Natural killer cell (primary cell): ENCODE results near the gene FDPS. TPM values are rescaled to one million over a fixed set of nuclear protein-coding genes. Genes with fewer than 3 reads are reported as not detected.

Experiments used
- ATAC-seq, 3 donors: fragments of 150-1000 bp in 2 of 3; fragments of 200-7000 bp in 1 of 3; cut with Tn5 transposase; 1 replicate in 1 of 3; 2 replicates in 2 of 3; pipeline ENCODE4 v1.10.0; 2021; ENCODE audit warnings: mild to moderate bottlenecking in 2 of 3, moderate library complexity in 2 of 3
- DNase-seq, 2 donors: peaks; one replicate each; pipeline versions ENCODE4 v3.0.0 to v3.0.0-alpha.2; 2013 to 2021; ENCODE audit warnings: mixed read lengths in 1 of 2
- H3K27ac ChIP-seq: one replicate; pipeline ENCODE4 v1.5.1; 2013; ENCODE audit warnings: mild to moderate bottlenecking, low read length
- H3K27me3 ChIP-seq: one replicate; pipeline ENCODE4 v1.6.1; 2013; ENCODE audit warnings: low read length; ENCODE audit not compliant: control insufficient read depth, insufficient read depth
- H3K36me3 ChIP-seq: one replicate; pipeline ENCODE4 v1.6.1; 2013; ENCODE audit warnings: low read length; ENCODE audit not compliant: control insufficient read depth, insufficient read depth
- H3K4me1 ChIP-seq: one replicate; pipeline ENCODE4 v1.6.1; 2013; ENCODE audit warnings: low read length; ENCODE audit not compliant: control insufficient read depth, insufficient read depth
- H3K4me3 ChIP-seq: one replicate; pipeline ENCODE4 v1.5.1; 2013; ENCODE audit warnings: low read length
- H3K9me3 ChIP-seq: one replicate; pipeline ENCODE4 v1.6.1; 2013; ENCODE audit warnings: low read length; ENCODE audit not compliant: control insufficient read depth, insufficient read depth
- H3K27ac Mint-ChIP-seq, 2 donors: one replicate each; pipeline ENCODE4 v1.8.0; 2022; ENCODE audit warnings: mild to moderate bottlenecking in 2 of 2, mixed read lengths in 2 of 2, moderate library complexity in 1 of 2
- H3K27me3 Mint-ChIP-seq, 2 donors: one replicate each; pipeline ENCODE4 v1.8.0; 2022; ENCODE audit warnings: low read depth in 2 of 2, mixed read lengths in 2 of 2
- H3K36me3 Mint-ChIP-seq: one replicate; pipeline ENCODE4 v1.8.0; 2022; ENCODE audit warnings: mixed read lengths
- H3K4me1 Mint-ChIP-seq, 2 donors: one replicate each; pipeline ENCODE4 v1.8.0; 2022; ENCODE audit warnings: mixed read lengths in 2 of 2
- H3K4me3 Mint-ChIP-seq: one replicate; pipeline ENCODE4 v1.8.0; 2022; ENCODE audit warnings: mild to moderate bottlenecking, moderate library complexity, mixed read lengths
- H3K9me3 Mint-ChIP-seq, 2 donors: one replicate each; pipeline ENCODE4 v1.8.0; 2022; ENCODE audit warnings: mixed read lengths in 2 of 2
- WGBS: methylation state at CpG from one replicate; pipeline ENCODE4 v1.1.7; 2013; ENCODE audit warnings: missing lambda C conversion rate; ENCODE audit not compliant: insufficient coverage; 5-methylcytosine and 5-hydroxymethylcytosine counted together
- intact Hi-C: fragments of 100-400 bp; cut with micrococcal nuclease; formaldehyde crosslinking; loops from one replicate; pipeline ENCODE4 v1.14.2; 2022
- total RNA-seq, 4 donors: library from RNA; stranded (reverse); fragments of 120-200 nt in 1 of 4; gene quantifications; one replicate each; pipeline versions ENCODE4 v1.2.3 to v1.2.4, GENCODE V29; 2013 to 2022
- TF ChIP-seq, protein P1 (sequence below): fragments of 200-600 bp; IDR thresholded peaks from one replicate; pipeline ENCODE4 v1.8.0; 2022; ENCODE audit warnings: antibody characterized with exemption

The FDPS gene
- total RNA-seq, 3 donors from 2014 or later (not counting 1 experiment from before 2014, with no cell fraction given): 105 to 110 (median 105) TPM

DNA sequence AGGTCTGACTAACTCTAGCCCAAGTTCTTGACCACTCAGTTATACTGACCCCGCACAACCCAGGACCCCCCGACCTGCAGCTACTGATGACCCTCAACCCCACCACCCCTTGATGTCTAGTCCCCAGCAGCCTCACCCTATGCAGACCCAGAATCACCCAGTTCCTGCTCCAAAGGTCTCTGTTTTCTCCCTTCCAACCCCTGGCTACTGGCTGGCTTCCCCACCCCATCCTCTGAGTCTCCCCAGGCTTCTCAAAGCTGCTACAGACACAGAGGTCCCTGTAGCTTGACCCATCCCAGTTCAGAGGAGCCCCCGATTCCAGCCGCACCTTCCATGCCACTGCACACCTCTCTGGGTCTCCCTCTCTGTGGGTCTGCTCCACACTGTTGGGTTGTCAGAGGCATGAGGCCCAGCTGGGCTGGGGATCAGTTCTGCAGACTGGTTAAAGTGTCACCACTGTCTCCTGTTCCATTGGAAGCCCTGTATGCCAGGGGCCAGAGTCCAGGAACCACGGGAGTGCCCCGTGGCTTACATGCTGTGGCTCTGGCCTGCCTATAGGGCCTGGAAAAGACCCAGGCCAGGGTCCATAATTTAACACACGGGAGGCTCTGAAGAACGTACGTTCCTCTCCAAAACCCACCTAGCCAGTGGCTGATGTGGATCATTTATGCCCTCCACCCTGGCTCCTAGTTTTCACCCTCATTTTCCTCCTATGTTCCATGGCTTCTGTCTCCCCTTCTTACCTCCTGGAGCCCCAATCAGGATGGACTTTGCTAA, 7.9 kb upstream of the FDPS start:
- no peaks in the 10 kb centered on the region for H3K9me3 ChIP-seq
- no peaks in the 10 kb centered on the region for H3K4me1 Mint-ChIP-seq
- no peaks in the 10 kb centered on the region for H3K4me1 ChIP-seq
- no peaks in the 10 kb centered on the region for H3K36me3 ChIP-seq
- no peak overlapping the region for H3K4me3 ChIP-seq
- DNase-seq (no peak), ATAC-seq (no peak)
- no peaks in the 10 kb centered on the region for H3K36me3 Mint-ChIP-seq
- no peak overlapping the region for H3K27ac ChIP-seq
- H3K4me3 Mint-ChIP-seq: no peak overlapping the region
- H3K27ac Mint-ChIP-seq: no peak overlapping the region
- H3K9me3 Mint-ChIP-seq: no peaks in the 10 kb centered on the region
- H3K27me3 ChIP-seq: peaks cover 3% of the 10 kb centered on the region
- peaks cover 18 to 25% of the 10 kb centered on the region in 2 donors for H3K27me3 Mint-ChIP-seq
- intact Hi-C loops: no loop called here
- WGBS: 89% methylated on average over 9 of the region's 9 CpGs
- TF ChIP-seq, protein P1, sequence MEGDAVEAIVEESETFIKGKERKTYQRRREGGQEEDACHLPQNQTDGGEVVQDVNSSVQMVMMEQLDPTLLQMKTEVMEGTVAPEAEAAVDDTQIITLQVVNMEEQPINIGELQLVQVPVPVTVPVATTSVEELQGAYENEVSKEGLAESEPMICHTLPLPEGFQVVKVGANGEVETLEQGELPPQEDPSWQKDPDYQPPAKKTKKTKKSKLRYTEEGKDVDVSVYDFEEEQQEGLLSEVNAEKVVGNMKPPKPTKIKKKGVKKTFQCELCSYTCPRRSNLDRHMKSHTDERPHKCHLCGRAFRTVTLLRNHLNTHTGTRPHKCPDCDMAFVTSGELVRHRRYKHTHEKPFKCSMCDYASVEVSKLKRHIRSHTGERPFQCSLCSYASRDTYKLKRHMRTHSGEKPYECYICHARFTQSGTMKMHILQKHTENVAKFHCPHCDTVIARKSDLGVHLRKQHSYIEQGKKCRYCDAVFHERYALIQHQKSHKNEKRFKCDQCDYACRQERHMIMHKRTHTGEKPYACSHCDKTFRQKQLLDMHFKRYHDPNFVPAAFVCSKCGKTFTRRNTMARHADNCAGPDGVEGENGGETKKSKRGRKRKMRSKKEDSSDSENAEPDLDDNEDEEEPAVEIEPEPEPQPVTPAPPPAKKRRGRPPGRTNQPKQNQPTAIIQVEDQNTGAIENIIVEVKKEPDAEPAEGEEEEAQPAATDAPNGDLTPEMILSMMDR: no peak

DNA sequence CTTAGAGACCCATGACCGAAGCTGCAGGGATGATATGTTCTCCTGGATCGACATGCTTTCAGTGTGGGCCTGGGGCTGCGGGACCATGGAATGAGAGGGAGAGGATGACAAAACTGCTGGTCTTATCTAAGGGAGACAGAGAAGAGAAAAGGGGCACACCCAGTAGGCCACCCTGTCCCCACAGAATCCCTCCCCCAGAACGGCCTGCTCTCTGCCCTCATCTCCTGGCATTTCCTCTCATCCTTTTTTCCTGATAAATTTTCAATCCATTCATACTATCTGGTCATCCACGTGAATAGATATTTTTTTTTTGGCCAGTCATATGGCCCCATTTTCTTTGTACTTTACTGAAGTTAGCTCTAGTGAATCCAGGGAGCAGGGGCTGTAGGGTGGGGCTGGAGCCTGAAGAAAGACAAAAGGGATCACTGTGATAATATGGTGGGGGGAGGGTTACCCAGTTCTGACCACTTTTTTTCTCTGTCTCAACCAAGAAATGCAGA, 7.3 kb upstream of the FDPS start, which contains the start of gene PKLR:
Gene PKLR, minus strand, starts transcription at position 97 of the 500 bp plus-strand sequence. Its CDS starts 43 bp downstream, at position 54.
- H3K27ac ChIP-seq: no peak within 1 kb of the TSS
- no peak for DNase-seq
- H3K36me3 ChIP-seq: no peaks in the 10 kb centered on the region
- no peaks in the 10 kb centered on the region for H3K4me1 ChIP-seq
- 92% methylated on average over 5 of the region's 5 CpGs for WGBS
- Mint-ChIP-seq H3K4me3 (no peak within 1 kb of the TSS), H3K27me3 (peaks cover 12 to 19% of the 10 kb centered on the region in 2 donors), H3K36me3 (no peaks in the 10 kb centered on the region), H3K9me3 (no peaks in the 10 kb centered on the region), H3K4me1 (no peaks in the 10 kb centered on the region), H3K27ac (no peak within 1 kb of the TSS)
- H3K4me3 ChIP-seq: no peak within 1 kb of the TSS
- ATAC-seq: no peak
- H3K9me3 ChIP-seq: no peaks in the 10 kb centered on the region
- peaks cover 2% of the 10 kb centered on the region for H3K27me3 ChIP-seq
- TF ChIP-seq, protein P1: no peak
- intact Hi-C loops: no loop called here

DNA sequence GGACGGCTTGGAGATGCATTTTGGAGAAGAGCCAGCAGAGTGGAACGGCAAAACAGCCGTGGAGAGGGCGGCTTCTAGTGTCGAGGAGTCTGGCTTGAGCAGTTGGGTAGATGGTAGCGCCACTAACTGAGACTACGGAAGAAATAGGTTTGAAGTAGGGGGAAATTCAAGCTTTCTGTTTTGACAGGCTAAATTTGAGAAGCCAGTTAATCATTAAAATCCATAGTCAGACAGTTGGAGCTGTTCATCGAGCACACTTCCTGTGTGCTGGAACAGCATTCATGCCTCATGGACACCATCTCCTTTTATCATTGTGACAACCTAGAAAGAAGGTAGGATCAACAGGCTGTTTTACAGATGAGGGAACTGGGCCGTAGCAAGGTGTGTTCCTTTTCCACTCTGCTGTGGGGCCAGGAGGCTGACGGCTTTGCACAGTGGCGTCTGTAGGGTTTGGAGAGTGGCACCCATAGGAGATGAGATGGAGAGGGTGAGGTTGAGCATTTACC, 4.1 kb upstream of the FDPS start:
- Mint-ChIP-seq H3K4me3 (no peak overlapping the region), H3K27me3 (no peaks in the 10 kb centered on the region), H3K36me3 (no peaks in the 10 kb centered on the region), H3K4me1 (peaks cover 13 to 16% of the 10 kb centered on the region in 2 donors), H3K27ac (no peak overlapping the region), H3K9me3 (no peaks in the 10 kb centered on the region)
- Histone ChIP-seq H3K4me3 (no peak overlapping the region), H3K27ac (no peak overlapping the region), H3K27me3 (no peaks in the 10 kb centered on the region), H3K9me3 (no peaks in the 10 kb centered on the region), H3K36me3 (no peaks in the 10 kb centered on the region), H3K4me1 (peaks cover 17% of the 10 kb centered on the region)
- ATAC-seq (no peak), DNase-seq (no peak)
- intact Hi-C loops: no loop called here
- WGBS: 90% methylated on average over 10 of the region's 11 CpGs
- TF ChIP-seq, protein P1: no peak
